HG02884 (cell line): ENCODE results near the gene PCARE.
"Not testable (repeated sequence)": the region's sequence is repeated elsewhere in the genome, so short reads cannot be mapped to it uniquely, and the experiment has no call there.

ENCODE experiments used
- ATAC-seq: cut with Tn5 transposase; IDR thresholded peaks from one replicate; pipeline ENCODE4 v1.9.1; 2021; ENCODE audit warnings: mild to moderate bottlenecking, moderate library complexity; ENCODE audit not compliant: unreplicated experiment

Gene PCARE

GRCh38 chr2:29074411-29074810 lies at the start of gene PCARE:
TSS of gene PCARE (minus strand) at chr2:29074523. CDS start at chr2:29074261, 262 bp downstream.
- ATAC-seq: no peak

GRCh38 chr2:29123617-29124349 lies 49.5 kb upstream of the PCARE start:
- ATAC-seq: no peak

- ATAC-seq: no peak
Measured at GRCh38 chr2:29120846-29121245, 46.5 kb upstream of the PCARE start.

- no peak for ATAC-seq
Measured at GRCh38 chr2:29119211-29119610, 44.9 kb upstream of the PCARE start.

GRCh38 chr2:29117636-29118303 lies 43.4 kb upstream of the PCARE start:
- ATAC-seq: no peak

GRCh38 chr2:29115797-29116781 lies 41.8 kb upstream of the PCARE start:
- ATAC-seq: peak; percentile 40

- ATAC-seq: peak; percentile 34
Measured at GRCh38 chr2:29114946-29115609, 40.8 kb upstream of the PCARE start, which contains the start of gene CLIP4. TSS of gene CLIP4 (plus strand) at chr2:29115415. CDS start at chr2:29121389, 5,974 bp downstream.

- ATAC-seq: no peak
Measured at GRCh38 chr2:29114586-29114945, 40.2 kb upstream of the PCARE start.

- ATAC-seq: no peak
Measured at GRCh38 chr2:29113891-29114321, 39.6 kb upstream of the PCARE start.

- ATAC-seq: no peak
Measured at GRCh38 chr2:29113027-29113686, 38.8 kb upstream of the PCARE start.

GRCh38 chr2:29112379-29112778 lies 38.1 kb upstream of the PCARE start:
- ATAC-seq: no peak

GRCh38 chr2:29110916-29111535 lies 36.7 kb upstream of the PCARE start:
- ATAC-seq: peak; percentile 49

GRCh38 chr2:29109246-29109645 lies 34.9 kb upstream of the PCARE start:
- ATAC-seq: no peak

GRCh38 chr2:29108225-29108624 lies 33.9 kb upstream of the PCARE start:
- ATAC-seq: no peak

GRCh38 chr2:29107547-29107946 lies 33.2 kb upstream of the PCARE start:
- not testable (repeated sequence) for ATAC-seq

GRCh38 chr2:29106980-29107388 lies 32.7 kb upstream of the PCARE start:
- ATAC-seq: no peak

GRCh38 chr2:29106256-29106655 lies 31.9 kb upstream of the PCARE start:
- ATAC-seq: no peak

- no peak for ATAC-seq
Measured at GRCh38 chr2:29105375-29105774, 31.1 kb upstream of the PCARE start.

GRCh38 chr2:29104688-29105087 lies 30.4 kb upstream of the PCARE start:
- ATAC-seq: no peak

- ATAC-seq: no peak
Measured at GRCh38 chr2:29100564-29100963, 26.2 kb upstream of the PCARE start.
